ENCODE measurements around the gene RAB11FIP4. TPM values are rescaled to one million over a fixed set of nuclear protein-coding genes. Genes with fewer than 3 reads are reported as not detected.
A peak's percentile ranks its signal among the peaks of the same experiment; 100 is the strongest.

The RAB11FIP4 gene
- total RNA-seq, 2 donors from 2014 or later: 39.1 to 40.8 TPM

GRCh38 chr17:31523862-31524730 is 132.6 kb downstream of the RAB11FIP4 start:
- Mint-ChIP-seq H3K27me3 (ENCODE audit: low read depth) (no peaks in the 10 kb centered on the region), H3K36me3 (ENCODE audit: insufficient read depth in 2 of 2) (peaks cover 0 to 14% of the 10 kb centered on the region in 2 donors), H3K4me1 (ENCODE audit: low read depth) (no peaks in the 10 kb centered on the region), H3K9me3 (no peaks in the 10 kb centered on the region), H3K27ac (no peak overlapping the region), H3K4me3 (no peak overlapping the region)
- DNase-seq (no peak), ATAC-seq (replicated peaks in 1 of 2) (no peak)

- Mint-ChIP-seq H3K36me3 (ENCODE audit: insufficient read depth in 2 of 2) (peaks cover 0 to 11% of the 10 kb centered on the region in 2 donors), H3K27me3 (ENCODE audit: low read depth) (no peaks in the 10 kb centered on the region), H3K4me1 (ENCODE audit: low read depth) (no peaks in the 10 kb centered on the region), H3K27ac (no peak overlapping the region), H3K4me3 (no peak overlapping the region), H3K9me3 (no peaks in the 10 kb centered on the region)
- DNase-seq: peak; percentile 84 to 90
- peak; percentile 77 to 82 for ATAC-seq (replicated peaks in 1 of 2)
These were observed 133.7 kb downstream of the RAB11FIP4 start for GRCh38 chr17:31524926-31525800.

DNA sequence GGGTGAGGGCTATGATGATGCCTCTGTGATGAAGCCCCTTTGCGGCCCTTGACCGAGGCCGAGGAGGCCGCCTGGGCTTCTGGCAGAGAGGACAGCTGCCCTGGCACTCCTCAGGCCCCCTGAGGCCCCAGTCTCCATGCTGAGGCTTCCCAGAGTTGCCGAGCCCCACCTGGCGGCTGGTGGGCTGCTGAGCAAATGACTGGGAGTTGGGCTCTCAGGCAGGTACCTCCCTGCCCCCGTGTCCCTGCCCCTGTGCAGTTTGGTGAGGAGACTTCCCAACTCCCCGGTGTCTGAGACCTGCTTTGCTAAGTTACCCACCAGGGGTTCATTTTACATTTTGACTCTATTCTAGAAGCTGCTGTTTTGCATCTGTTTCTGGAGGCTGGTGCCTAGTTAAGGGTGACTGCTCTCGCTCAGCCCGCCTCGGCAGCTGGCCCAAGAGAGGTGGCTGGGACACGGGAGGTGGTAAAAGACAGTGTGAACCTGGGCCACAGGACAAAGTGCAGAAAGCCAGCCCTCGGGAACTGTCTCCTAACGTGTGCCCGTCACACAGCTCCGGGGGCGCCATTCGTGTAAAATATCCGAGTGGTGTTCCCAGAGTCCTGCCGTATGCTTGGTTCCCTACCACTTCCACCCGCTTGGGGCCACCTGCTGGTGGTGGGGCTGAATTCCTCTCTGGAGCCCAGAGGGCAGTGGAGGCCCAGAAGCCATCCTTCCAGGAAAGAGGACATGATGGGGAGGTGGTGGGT is 134.5 kb downstream of the RAB11FIP4 start:
- H3K9me3 Mint-ChIP-seq: no peaks in the 10 kb centered on the region
- DNase-seq: no peak
- H3K27me3 Mint-ChIP-seq (ENCODE audit: low read depth): no peaks in the 10 kb centered on the region
- H3K4me3 Mint-ChIP-seq: no peak overlapping the region
- H3K4me1 Mint-ChIP-seq (ENCODE audit: low read depth): no peaks in the 10 kb centered on the region
- H3K36me3 Mint-ChIP-seq (ENCODE audit: insufficient read depth in 2 of 2): peaks cover 0 to 10% of the 10 kb centered on the region in 2 donors
- no peak overlapping the region for H3K27ac Mint-ChIP-seq
- no peak for ATAC-seq (replicated peaks in 1 of 2)

GRCh38 chr17:31527606-31528005 is 136.1 kb downstream of the RAB11FIP4 start:
- Mint-ChIP-seq H3K36me3 (ENCODE audit: insufficient read depth in 2 of 2) (peaks cover 1 to 11% of the 10 kb centered on the region in 2 donors), H3K4me3 (no peak overlapping the region), H3K27ac (no peak overlapping the region), H3K9me3 (no peaks in the 10 kb centered on the region), H3K27me3 (ENCODE audit: low read depth) (no peaks in the 10 kb centered on the region), H3K4me1 (ENCODE audit: low read depth) (peaks cover 1% of the 10 kb centered on the region)
- no peak for DNase-seq
- no peak for ATAC-seq (replicated peaks in 1 of 2)

DNA sequence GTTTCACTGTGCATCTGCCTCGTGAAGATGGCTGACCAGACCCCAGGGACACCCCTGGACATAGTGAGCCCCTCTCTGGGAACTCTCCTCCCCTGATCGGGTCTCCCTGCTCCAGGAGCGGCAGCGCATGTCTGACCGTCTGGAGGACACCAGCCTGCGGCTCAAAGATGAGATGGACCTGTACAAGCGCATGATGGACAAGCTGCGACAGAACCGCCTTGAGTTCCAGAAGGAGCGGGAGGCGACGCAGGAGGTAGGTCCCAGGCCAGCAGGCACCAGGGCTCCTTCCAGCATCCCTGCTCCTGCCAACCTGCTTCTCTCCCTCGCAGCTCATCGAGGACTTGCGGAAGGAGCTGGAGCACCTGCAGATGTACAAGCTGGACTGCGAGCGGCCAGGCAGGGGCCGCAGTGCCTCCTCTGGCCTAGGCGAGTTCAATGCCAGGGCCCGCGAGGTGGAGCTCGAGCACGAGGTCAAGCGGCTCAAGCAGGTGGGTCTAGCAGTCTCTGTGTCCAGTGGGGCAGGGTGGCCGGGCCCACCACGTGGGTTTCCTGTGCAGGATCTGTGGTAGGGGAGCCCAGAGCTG is 136.9 kb downstream of the RAB11FIP4 start:
- Mint-ChIP-seq H3K36me3 (ENCODE audit: insufficient read depth in 2 of 2) (peaks cover 1 to 11% of the 10 kb centered on the region in 2 donors), H3K27me3 (ENCODE audit: low read depth) (no peaks in the 10 kb centered on the region), H3K9me3 (no peaks in the 10 kb centered on the region), H3K27ac (no peak overlapping the region), H3K4me3 (no peak overlapping the region), H3K4me1 (ENCODE audit: low read depth) (peaks cover 9% of the 10 kb centered on the region)
- ATAC-seq (replicated peaks in 1 of 2) (no peak), DNase-seq (no peak)

DNA sequence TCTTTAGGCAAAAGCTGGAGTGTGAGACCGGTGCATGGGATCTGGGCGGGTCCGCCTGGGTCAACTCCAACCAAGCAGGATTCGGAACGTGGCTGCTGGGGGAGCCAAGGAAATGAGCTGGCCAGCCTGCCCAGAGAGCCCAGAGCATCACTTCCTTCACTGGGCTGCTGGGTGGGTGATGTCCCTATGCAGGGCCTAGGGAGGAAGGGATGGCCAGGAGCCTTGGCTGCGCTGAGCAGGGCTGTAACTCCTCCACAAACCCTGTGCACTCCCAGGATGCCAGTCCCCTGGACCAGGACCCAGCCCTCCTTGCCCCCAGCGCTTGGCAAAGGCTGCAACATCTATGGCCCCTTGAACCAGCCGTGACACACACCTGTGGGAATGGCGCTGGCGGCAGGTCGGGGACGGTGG is 138.4 kb downstream of the RAB11FIP4 start:
- Mint-ChIP-seq H3K4me1 (ENCODE audit: low read depth) (peaks cover 11% of the 10 kb centered on the region), H3K9me3 (no peaks in the 10 kb centered on the region), H3K4me3 (no peak overlapping the region), H3K27ac (no peak overlapping the region), H3K27me3 (ENCODE audit: low read depth) (no peaks in the 10 kb centered on the region), H3K36me3 (ENCODE audit: insufficient read depth in 2 of 2) (peaks cover 1 to 5% of the 10 kb centered on the region in 2 donors)
- no peak for DNase-seq
- ATAC-seq (replicated peaks in 1 of 2): no peak

DNA sequence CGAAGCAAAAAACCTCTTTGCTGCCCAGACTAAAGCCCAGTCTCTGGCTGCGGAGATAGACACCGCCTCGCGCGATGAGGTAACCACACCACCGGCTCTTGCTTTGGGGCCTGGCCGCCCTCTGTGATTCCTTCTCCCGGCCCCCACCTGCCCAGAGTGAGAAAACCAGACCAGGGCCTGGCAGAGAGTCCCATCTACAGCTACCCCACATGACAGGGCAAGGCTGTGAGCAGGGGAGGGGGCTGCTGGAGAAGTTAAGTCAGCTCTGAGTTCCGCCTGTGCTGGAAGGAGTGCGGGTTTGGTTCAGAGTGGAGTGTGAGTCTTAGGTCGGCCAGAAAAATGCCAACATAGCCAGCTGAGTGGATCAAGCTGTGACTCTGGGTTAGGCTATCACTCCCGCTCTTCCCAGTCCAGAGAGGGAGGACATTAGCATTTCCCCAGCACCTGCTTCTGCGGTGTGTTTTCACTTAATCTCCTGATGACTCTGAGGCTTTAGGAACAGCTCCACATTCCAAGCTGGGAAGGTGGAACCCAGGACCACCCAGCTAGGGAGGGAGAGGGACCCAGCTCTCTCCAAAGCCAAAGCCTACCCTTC is 139.0 kb downstream of the RAB11FIP4 start:
- peaks cover 16% of the 10 kb centered on the region for H3K4me1 Mint-ChIP-seq (ENCODE audit: low read depth)
- no peak overlapping the region for H3K27ac Mint-ChIP-seq
- peaks cover 1 to 4% of the 10 kb centered on the region in 2 donors for H3K36me3 Mint-ChIP-seq (ENCODE audit: insufficient read depth in 2 of 2)
- H3K4me3 Mint-ChIP-seq: no peak overlapping the region
- ATAC-seq (replicated peaks in 1 of 2) (no peak), DNase-seq (no peak)
- H3K9me3 Mint-ChIP-seq: no peaks in the 10 kb centered on the region
- H3K27me3 Mint-ChIP-seq (ENCODE audit: low read depth): no peaks in the 10 kb centered on the region

- no peak for ATAC-seq (replicated peaks in 1 of 2)
- Mint-ChIP-seq H3K4me3 (no peak overlapping the region), H3K4me1 (ENCODE audit: low read depth) (peaks cover 21% of the 10 kb centered on the region), H3K27ac (no peak overlapping the region), H3K9me3 (no peaks in the 10 kb centered on the region), H3K27me3 (ENCODE audit: low read depth) (no peaks in the 10 kb centered on the region), H3K36me3 (ENCODE audit: insufficient read depth in 2 of 2) (peaks cover 1 to 4% of the 10 kb centered on the region in 2 donors)
- DNase-seq: no peak
These were observed 140.0 kb downstream of the RAB11FIP4 start for GRCh38 chr17:31531336-31531980.

- Mint-ChIP-seq H3K27me3 (ENCODE audit: low read depth) (no peaks in the 10 kb centered on the region), H3K4me1 (ENCODE audit: low read depth) (peaks cover 21% of the 10 kb centered on the region), H3K4me3 (no peak overlapping the region), H3K27ac (no peak overlapping the region), H3K36me3 (ENCODE audit: insufficient read depth in 2 of 2) (peaks cover 1 to 5% of the 10 kb centered on the region in 2 donors), H3K9me3 (no peaks in the 10 kb centered on the region)
- ATAC-seq (replicated peaks in 1 of 2) (no peak), DNase-seq (no peak)
These were observed 140.6 kb downstream of the RAB11FIP4 start for GRCh38 chr17:31532081-31532480.

DNA sequence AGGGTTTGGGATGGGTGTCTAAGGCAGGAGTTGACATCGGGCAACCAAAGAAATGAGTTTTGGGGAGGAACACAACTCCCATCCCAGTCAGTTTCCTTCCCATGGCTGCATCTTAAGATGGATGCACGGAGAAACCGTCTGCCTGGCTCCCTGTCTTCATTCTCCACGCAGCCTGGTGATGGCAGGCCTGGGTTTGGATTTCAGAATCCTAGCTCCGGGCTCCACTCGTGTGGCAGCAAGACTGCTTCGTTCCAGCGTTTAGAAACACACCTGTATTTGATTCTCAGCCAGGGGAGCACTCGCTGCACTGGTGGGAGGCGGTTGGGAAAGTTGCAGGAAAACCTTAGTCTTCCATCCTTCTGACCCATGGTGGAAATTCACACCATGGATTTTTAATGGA is 141.1 kb downstream of the RAB11FIP4 start:
- H3K4me3 Mint-ChIP-seq: no peak overlapping the region
- H3K4me1 Mint-ChIP-seq (ENCODE audit: low read depth): peaks cover 21% of the 10 kb centered on the region
- H3K27me3 Mint-ChIP-seq (ENCODE audit: low read depth): no peaks in the 10 kb centered on the region
- peaks cover 1 to 7% of the 10 kb centered on the region in 2 donors for H3K36me3 Mint-ChIP-seq (ENCODE audit: insufficient read depth in 2 of 2)
- DNase-seq (no peak), ATAC-seq (replicated peaks in 1 of 2) (no peak)
- H3K9me3 Mint-ChIP-seq: no peaks in the 10 kb centered on the region
- no peak overlapping the region for H3K27ac Mint-ChIP-seq

- Mint-ChIP-seq H3K9me3 (no peaks in the 10 kb centered on the region), H3K4me1 (ENCODE audit: low read depth) (peaks cover 21% of the 10 kb centered on the region), H3K27me3 (ENCODE audit: low read depth) (no peaks in the 10 kb centered on the region), H3K36me3 (ENCODE audit: insufficient read depth in 2 of 2) (peaks cover 1 to 7% of the 10 kb centered on the region in 2 donors), H3K27ac (no peak overlapping the region), H3K4me3 (no peak overlapping the region)
- peak in 1 of 2 donors; percentile 21 for ATAC-seq (replicated peaks in 1 of 2)
- peak; percentile 22 to 36 for DNase-seq
These were observed 142.2 kb downstream of the RAB11FIP4 start for GRCh38 chr17:31533546-31534155.
